ENCODE results near the gene FCAR. TPM values are rescaled to one million over a fixed set of nuclear protein-coding genes. Genes with fewer than 3 reads are reported as not detected.

The FCAR gene
- total and polyA plus RNA-seq, 11 donors = 0.15 to 3.9 (median 0.40) TPM; not detected in 2

DNA sequence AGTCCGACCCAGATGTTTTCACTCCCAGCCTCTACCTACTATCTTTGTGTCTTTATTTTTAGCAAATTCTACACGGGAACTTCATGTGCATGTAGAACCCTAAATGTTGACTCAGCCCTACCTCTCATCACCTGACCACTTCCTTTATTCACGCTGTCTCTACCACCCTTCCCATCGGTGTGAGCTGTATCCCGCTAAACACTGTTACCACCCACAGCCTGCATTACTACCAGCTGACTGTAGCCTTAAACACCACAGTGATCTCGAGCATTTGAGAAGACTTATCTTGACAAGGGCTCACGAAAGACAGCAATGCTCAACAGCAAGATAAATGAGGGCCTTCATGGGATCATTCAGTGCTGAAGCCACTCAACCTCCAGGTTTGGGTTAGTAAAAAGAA lies 47.0 kb downstream of the FCAR start:
- ATAC-seq = no peak
- Histone ChIP-seq H3K36me3 (no peaks in the 10 kb centered on the region), H3K27me3 (peaks cover 0 to 27% (median 0%) of the 10 kb centered on the region in 9 donors), H3K9me3 (no peaks in the 10 kb centered on the region), H3K27ac (no peak overlapping the region), H3K4me1 (no peaks in the 10 kb centered on the region), H3K4me3 (no peak overlapping the region)
- TF ChIP-seq POLR2A (IDR thresholded peaks at IDR 0.05) = no peak
- TF ChIP-seq, protein P1, sequence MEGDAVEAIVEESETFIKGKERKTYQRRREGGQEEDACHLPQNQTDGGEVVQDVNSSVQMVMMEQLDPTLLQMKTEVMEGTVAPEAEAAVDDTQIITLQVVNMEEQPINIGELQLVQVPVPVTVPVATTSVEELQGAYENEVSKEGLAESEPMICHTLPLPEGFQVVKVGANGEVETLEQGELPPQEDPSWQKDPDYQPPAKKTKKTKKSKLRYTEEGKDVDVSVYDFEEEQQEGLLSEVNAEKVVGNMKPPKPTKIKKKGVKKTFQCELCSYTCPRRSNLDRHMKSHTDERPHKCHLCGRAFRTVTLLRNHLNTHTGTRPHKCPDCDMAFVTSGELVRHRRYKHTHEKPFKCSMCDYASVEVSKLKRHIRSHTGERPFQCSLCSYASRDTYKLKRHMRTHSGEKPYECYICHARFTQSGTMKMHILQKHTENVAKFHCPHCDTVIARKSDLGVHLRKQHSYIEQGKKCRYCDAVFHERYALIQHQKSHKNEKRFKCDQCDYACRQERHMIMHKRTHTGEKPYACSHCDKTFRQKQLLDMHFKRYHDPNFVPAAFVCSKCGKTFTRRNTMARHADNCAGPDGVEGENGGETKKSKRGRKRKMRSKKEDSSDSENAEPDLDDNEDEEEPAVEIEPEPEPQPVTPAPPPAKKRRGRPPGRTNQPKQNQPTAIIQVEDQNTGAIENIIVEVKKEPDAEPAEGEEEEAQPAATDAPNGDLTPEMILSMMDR (IDR thresholded peaks at IDR 0.05) = no peak
- no peak for DNase-seq
- intact Hi-C loops (cut with DNase I) = loop anchor here in 3 of 10 donors (10.0 kb wide), 3 partner anchors 246 to 266 kb away; partner anchors contain the start of gene LILRB4 (in 1 of the 3)
- 46 to 56% (median 50%) methylated on average over 7 of the region's 7 CpGs for WGBS, 4 donors

DNA sequence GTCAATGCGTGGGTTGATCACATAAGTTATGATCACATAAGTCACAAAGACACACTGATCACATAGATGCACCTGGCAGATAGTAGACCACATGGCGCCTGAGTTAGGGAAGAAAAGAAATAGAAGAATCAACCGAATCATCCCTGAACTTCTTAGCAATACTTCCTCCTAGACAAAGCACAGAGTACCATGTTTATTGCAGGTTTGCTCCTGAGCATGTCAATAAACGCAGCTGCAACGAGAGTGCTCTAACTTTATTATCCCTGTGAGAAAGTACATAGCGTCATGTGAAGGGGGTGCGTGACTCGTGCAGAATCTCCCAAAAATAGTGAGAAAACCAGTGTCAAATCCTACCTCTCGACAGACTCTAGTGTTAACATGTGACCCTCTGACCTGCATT lies 49.2 kb downstream of the FCAR start:
- ATAC-seq = no peak
- intact Hi-C loops (cut with DNase I) = loop anchor here in 3 of 10 donors (10.0 kb wide), 3 partner anchors 248 to 268 kb away; partner anchors contain the start of gene LILRB4 (in 1 of the 3)

DNA sequence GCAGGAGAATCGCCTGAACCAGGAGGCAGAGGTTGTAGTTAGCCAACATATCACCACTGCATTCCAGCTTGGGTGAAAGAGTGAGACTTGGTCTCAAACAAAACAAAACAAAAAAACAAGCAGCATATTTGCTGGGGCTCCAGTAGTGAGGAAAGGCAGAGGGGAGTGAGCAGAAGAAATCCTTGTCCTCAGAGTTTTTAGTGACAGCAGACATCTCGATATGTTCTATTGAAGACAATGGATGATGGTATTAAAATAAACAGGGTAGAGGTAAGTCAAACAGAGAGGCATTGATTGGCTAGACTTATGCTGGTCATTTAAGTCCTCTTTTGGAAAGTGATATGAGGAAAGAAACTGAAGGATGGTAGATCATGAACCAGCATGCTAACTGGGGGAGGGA lies 54.3 kb downstream of the FCAR start:
- intact Hi-C loops (cut with DNase I) = loop anchor here in 3 of 10 donors (10.0 kb wide), 3 partner anchors 253 to 273 kb away; partner anchors contain the start of gene LILRB4 (in 1 of the 3)
- H3K9me3 ChIP-seq = peaks cover 0 to 24% (median 12%) of the 10 kb centered on the region in 12 donors
- 88 to 97% (median 92%) methylated on average over 2 of the region's 2 CpGs for WGBS, 4 donors

More for the DNA sequence above, 49.2 kb downstream of the FCAR start:
- DNase-seq = no peak
- no peak overlapping the region for H3K27ac ChIP-seq
- no peaks in the 10 kb centered on the region for H3K4me1 ChIP-seq
- peaks cover 0 to 14% (median 4%) of the 10 kb centered on the region in 12 donors for H3K9me3 ChIP-seq
- H3K27me3 ChIP-seq = peaks cover 0 to 20% (median 0%) of the 10 kb centered on the region in 9 donors
- H3K4me3 ChIP-seq = no peak overlapping the region
- TF ChIP-seq, protein P1 (IDR thresholded peaks at IDR 0.05) = no peak
- TF ChIP-seq POLR2A (IDR thresholded peaks at IDR 0.05) = no peak
- no peaks in the 10 kb centered on the region for H3K36me3 ChIP-seq
- WGBS, 4 donors = 70 to 77% (median 72%) methylated on average over 9 of the region's 9 CpGs

DNA sequence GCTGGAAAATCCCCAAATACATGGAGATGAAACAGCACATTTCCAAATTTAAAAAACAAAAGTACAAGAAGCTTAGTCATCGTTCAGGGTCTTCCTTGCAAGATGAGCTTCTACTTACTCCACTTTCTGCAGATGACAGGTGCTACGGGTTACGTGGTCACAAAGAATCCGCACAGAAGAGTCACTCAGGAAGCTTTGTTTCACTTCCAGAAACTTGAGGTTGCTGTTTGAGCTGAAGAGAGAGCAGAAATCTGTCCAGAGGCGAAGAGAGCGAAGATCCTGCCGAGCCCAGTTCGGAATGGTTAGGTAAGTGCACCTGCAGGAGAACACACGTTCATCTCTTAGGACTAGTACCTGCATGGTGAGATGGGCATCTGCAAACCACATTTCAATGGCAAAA lies 63.9 kb downstream of the FCAR start:
- H3K27me3 ChIP-seq = peaks cover 0 to 22% (median 0%) of the 10 kb centered on the region in 9 donors
- 74 to 79% (median 76%) methylated on average over 9 of the region's 9 CpGs for WGBS, 4 donors
- intact Hi-C loops (cut with DNase I) = no loop called here
- no peaks in the 10 kb centered on the region for H3K4me1 ChIP-seq
- TF ChIP-seq POLR2A (IDR thresholded peaks at IDR 0.05) = no peak
- TF ChIP-seq, protein P1 (IDR thresholded peaks at IDR 0.05) = no peak
- DNase-seq (no peak), ATAC-seq (no peak)
- H3K36me3 ChIP-seq = no peaks in the 10 kb centered on the region
- H3K27ac ChIP-seq = no peak overlapping the region
- H3K9me3 ChIP-seq = no peaks in the 10 kb centered on the region
- H3K4me3 ChIP-seq = no peak overlapping the region

More for the DNA sequence above, 54.3 kb downstream of the FCAR start:
- Histone ChIP-seq H3K4me3 (no peak overlapping the region), H3K36me3 (no peaks in the 10 kb centered on the region), H3K4me1 (no peaks in the 10 kb centered on the region), H3K27me3 (peaks cover 0 to 3% (median 0%) of the 10 kb centered on the region in 9 donors), H3K27ac (no peak overlapping the region)
- no peak for TF ChIP-seq POLR2A (IDR thresholded peaks at IDR 0.05)
- TF ChIP-seq, protein P1 (IDR thresholded peaks at IDR 0.05) = no peak
- ATAC-seq (no peak), DNase-seq (no peak)
